ENCODE results near the gene SYNDIG1. TPM values are rescaled to one million over a fixed set of nuclear protein-coding genes. Genes with fewer than 3 reads are reported as not detected.

Gene SYNDIG1
- polyA plus RNA-seq, 1 experiment: not detected

GRCh38 chr20:24436160-24436559 is 33.3 kb upstream of the SYNDIG1 start:
- H3K27me3 ChIP-seq (ENCODE audit: control insufficient read depth, insufficient read depth, low read length): no peaks in the 10 kb centered on the region
- no peak overlapping the region for H3K4me3 ChIP-seq (ENCODE audit: low read depth, low read length)
- TF ChIP-seq CTCF (IDR thresholded peaks at IDR 0.05; ENCODE audit: low read depth, low read length): no peak
- DNase-seq (ENCODE audit: low read depth, low spot score): no peak
- no peaks in the 10 kb centered on the region for H3K9me3 ChIP-seq (ENCODE audit: control insufficient read depth, insufficient read depth, low read length)
- CTCF ChIA-PET: no interaction called here
- H3K27ac ChIP-seq (ENCODE audit: low read depth, low read length): no peak overlapping the region
- POLR2A ChIA-PET: no interaction called here

GRCh38 chr20:24437196-24438082 is 32.0 kb upstream of the SYNDIG1 start:
- ChIA-PET POLR2A (no interaction called here), CTCF (no interaction called here)
- no peak overlapping the region for H3K27ac ChIP-seq (ENCODE audit: low read depth, low read length)
- H3K9me3 ChIP-seq (ENCODE audit: control insufficient read depth, insufficient read depth, low read length): no peaks in the 10 kb centered on the region
- H3K27me3 ChIP-seq (ENCODE audit: control insufficient read depth, insufficient read depth, low read length): no peaks in the 10 kb centered on the region
- no peak for TF ChIP-seq CTCF (IDR thresholded peaks at IDR 0.05; ENCODE audit: low read depth, low read length)
- H3K4me3 ChIP-seq (ENCODE audit: low read depth, low read length): no peak overlapping the region
- no peak for DNase-seq (ENCODE audit: low read depth, low spot score)

DNA sequence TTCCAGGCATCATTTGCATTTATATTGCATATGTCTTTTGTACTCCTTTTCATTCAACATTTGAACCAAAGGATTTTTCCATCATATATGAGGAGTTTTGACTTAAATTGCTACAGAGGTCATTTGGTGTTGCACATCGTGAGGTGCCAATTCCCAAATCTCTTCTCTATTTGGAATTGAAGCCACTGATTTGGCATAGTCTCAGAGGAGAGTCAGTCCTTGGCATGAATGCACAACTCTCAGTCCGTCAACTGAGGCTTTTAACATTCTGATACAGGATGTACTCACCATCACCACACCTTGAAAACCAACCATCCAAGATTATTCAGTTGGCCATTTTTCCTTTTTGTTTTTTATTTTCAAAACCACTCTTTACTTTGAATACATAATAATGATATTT is 31.1 kb upstream of the SYNDIG1 start:
- Histone ChIP-seq H3K27me3 (ENCODE audit: control insufficient read depth, insufficient read depth, low read length) (no peaks in the 10 kb centered on the region), H3K4me3 (ENCODE audit: low read depth, low read length) (no peak overlapping the region), H3K9me3 (ENCODE audit: control insufficient read depth, insufficient read depth, low read length) (no peaks in the 10 kb centered on the region), H3K27ac (ENCODE audit: low read depth, low read length) (no peak overlapping the region)
- POLR2A ChIA-PET: no interaction called here
- CTCF ChIA-PET: no interaction called here
- DNase-seq (ENCODE audit: low read depth, low spot score): no peak
- TF ChIP-seq CTCF (IDR thresholded peaks at IDR 0.05; ENCODE audit: low read depth, low read length): no peak

- DNase-seq (ENCODE audit: low read depth, low spot score): no peak
- TF ChIP-seq CTCF (IDR thresholded peaks at IDR 0.05; ENCODE audit: low read depth, low read length): no peak
- no peaks in the 10 kb centered on the region for H3K27me3 ChIP-seq (ENCODE audit: control insufficient read depth, insufficient read depth, low read length)
- POLR2A ChIA-PET: no interaction called here
- H3K27ac ChIP-seq (ENCODE audit: low read depth, low read length): no peak overlapping the region
- no peak overlapping the region for H3K4me3 ChIP-seq (ENCODE audit: low read depth, low read length)
- no peaks in the 10 kb centered on the region for H3K9me3 ChIP-seq (ENCODE audit: control insufficient read depth, insufficient read depth, low read length)
- CTCF ChIA-PET: no interaction called here
Measured at GRCh38 chr20:24439737-24440387, 29.6 kb upstream of the SYNDIG1 start.

GRCh38 chr20:24441661-24442060 is 27.8 kb upstream of the SYNDIG1 start:
- ChIA-PET CTCF (no interaction called here), POLR2A (no interaction called here)
- TF ChIP-seq CTCF (IDR thresholded peaks at IDR 0.05; ENCODE audit: low read depth, low read length): no peak
- Histone ChIP-seq H3K9me3 (ENCODE audit: control insufficient read depth, insufficient read depth, low read length) (no peaks in the 10 kb centered on the region), H3K27ac (ENCODE audit: low read depth, low read length) (no peak overlapping the region), H3K27me3 (ENCODE audit: control insufficient read depth, insufficient read depth, low read length) (no peaks in the 10 kb centered on the region), H3K4me3 (ENCODE audit: low read depth, low read length) (no peak overlapping the region)
- no peak for DNase-seq (ENCODE audit: low read depth, low spot score)

Data from AG04450 (cell line).